GM21825 (cell line): Measurements from ENCODE around the gene SV2C.

ENCODE experiments used
- ATAC-seq: cut with Tn5 transposase; IDR thresholded peaks from one replicate; pipeline ENCODE4 v1.9.1; 2021; ENCODE audit warnings: mild to moderate bottlenecking, moderate library complexity; ENCODE audit not compliant: unreplicated experiment

The SV2C gene

DNA sequence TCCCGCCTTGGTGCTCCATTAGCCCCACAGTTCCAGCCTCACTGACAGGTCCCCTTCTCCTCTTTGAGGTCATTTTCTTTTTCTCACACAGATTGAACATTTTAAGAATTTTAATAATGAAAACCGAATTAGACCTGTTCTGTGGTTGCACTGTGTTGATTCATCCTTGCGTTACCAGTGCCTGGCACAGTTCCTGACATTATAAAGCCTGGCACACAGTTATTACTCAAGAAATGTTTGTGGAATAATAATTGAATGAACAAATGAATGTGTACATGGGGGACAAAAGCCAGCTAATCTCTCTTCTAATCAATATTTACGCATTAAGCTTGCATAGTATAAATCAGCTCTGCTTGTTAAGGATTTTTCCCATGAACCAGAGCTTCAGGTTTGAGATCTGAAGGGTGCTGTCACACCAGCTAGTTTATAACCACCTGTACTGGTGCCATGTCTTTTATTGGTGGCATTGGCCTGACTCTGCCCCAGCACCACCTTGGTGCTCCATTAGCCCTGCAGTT, 80.0 kb downstream of the SV2C start:
- no peak for ATAC-seq

DNA sequence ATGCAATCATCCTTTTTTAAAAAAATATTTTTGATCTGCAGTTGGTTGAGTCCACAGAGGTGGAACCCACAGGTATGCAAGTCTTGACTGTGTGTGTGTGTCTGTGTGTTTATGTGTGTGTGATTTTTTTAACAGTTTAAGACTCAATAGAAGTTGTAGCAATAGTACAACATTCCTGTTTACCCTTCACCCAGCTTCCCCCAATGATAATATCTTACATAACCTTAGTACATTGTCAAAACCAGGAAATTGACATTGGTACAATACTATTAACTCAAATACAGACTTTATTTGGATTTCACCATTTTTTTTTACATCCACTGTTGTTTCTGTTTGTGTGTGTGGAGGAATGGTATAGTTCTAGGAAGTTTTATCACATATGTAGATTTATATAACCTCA, 81.8 kb downstream of the SV2C start:
- ATAC-seq, result no peak

DNA sequence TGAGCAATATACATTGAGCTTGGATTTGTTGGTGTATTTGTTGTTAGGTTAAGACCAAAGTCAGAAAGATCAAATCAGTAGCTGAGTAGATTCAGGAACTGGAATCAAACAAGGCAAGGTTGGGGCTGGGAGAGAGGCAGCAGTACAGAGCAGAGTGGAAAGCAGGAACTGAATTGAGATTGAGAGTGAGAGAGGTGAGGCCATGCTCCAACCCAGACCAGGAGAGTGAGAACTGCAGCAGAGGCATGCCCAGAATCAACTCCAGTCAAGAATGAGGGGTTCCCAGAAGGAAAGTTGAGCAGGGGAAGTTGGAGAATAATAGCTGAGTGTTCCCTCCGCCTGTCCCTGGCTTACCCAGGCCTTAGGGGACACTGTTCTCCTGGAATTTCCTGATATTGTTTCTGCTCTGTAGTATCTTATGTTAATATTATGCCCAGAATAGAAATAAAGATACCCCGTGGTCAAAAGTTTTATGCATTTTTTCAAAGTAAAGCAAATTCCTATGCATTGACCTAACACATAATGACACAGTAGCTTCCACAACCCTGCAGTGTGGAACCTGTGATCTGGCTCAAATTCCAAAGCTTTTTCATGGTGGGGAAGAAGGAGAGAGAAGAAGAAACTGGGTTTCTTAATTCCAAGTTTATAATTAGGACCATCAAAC, 82.7 kb downstream of the SV2C start:
- ATAC-seq, result no peak

DNA sequence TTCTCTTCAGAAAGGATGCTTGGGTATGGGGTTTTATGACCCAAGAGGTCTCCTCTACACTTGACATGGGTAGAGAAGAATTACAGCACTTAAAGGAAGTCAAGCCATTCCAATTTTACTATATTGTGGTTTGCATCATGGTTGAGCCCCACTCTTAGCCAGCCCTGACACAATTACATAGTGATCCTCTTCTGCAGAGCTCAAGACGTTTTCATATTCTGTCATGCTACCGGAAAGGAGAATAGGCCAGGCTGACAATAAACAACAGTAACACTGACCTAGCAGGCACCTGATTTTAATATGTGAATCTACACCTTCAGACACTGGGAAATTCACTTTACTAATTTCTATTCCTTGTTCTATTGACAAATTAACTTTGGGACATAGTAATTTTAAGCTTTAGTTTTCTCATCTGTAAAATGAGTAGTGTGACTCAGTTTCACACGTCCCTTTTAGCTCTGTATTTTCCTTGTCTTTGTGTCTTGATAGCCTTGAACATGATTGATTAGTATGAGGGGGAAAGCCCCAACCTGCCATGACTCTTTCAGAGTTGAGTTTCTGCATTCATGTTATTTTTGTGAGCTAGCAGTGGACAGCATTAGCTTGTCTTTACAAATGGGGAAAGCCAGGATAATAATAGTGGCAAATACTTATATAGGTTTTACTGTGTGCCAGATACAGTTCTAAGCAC, 83.8 kb downstream of the SV2C start:
- no peak for ATAC-seq

DNA sequence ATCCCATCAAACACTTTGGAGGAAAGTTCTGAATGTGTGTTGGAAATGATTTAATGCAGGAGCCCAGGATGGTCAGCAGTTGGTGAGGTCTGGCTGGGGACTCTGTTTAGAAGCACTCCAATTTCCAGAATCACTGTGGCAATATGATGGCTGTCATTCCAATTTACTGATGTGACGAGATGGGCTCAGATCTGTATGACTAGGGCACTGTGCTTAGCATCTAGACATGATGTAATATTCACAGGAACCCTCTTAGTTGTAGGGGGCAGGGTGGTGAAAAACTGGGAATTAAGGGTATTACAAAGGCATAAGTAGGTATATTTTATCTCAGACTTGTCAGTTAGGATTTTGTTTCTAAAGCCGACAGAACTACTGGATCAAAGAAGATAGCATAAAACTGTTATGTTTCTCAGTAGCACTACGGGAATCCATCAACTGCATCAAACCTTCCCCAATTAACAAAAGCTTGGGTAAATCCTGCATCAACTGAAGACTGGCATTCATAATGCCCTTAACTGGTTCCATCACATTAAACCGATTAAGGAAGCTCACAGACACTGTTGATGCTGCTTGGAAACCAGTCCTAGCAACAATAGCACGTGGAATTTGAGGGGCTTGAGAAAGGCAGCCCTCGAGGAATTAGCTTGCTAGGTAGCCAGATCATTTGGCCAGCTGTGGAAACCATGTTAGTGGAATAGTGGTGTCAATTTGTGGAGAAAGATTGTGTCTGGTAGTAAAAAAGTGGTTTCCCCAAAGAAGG, 86.1 kb downstream of the SV2C start:
- no peak for ATAC-seq

DNA sequence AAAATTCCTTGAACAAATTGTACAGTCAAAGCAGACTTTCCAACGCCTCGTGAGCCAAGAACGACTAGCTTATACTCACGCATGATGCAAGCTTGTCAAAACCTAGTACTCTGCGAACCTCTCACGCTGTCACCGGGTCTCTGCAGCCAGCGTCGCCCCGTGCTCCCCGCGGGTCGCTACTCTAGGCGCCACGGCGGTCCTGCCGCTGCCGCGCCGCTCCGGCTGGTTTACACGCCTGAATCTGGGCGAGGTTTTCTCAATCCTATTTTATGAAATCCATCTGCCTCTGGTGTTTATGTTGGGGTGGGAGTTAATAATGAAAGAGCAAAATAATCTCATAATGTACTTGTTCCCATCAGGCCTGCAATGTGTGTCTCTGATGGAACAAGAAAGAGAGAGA, 90.9 kb downstream of the SV2C start:
- no peak for ATAC-seq

DNA sequence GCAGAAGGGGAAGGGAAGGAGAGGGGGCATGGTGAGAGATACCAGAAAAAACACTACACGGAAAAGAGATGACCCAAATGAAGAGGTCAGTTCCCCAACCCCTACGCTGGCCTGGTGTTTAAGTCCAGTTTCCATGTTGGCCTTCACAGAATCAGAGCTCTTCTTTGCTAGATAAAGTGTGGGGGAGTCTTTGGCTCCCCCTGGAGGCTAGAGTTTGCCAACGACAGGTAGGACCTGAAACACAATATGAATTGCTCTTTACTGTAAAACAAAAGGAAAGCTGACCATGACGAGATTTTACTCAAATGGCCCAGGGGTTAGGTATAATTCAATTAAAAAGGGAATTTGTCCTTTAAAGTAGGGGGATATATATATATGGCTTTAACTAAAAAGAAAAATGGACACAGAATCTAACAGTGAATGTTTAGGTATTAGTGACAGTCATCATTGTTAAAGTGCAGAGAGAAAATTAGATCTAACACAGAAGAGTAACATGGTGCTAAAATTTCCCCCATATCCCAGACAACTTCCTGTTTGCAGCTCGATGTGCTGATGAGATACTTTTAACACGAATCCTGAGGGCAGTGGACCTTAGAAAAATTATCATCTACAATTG, 92.0 kb downstream of the SV2C start:
- ATAC-seq, result peak; percentile 61

DNA sequence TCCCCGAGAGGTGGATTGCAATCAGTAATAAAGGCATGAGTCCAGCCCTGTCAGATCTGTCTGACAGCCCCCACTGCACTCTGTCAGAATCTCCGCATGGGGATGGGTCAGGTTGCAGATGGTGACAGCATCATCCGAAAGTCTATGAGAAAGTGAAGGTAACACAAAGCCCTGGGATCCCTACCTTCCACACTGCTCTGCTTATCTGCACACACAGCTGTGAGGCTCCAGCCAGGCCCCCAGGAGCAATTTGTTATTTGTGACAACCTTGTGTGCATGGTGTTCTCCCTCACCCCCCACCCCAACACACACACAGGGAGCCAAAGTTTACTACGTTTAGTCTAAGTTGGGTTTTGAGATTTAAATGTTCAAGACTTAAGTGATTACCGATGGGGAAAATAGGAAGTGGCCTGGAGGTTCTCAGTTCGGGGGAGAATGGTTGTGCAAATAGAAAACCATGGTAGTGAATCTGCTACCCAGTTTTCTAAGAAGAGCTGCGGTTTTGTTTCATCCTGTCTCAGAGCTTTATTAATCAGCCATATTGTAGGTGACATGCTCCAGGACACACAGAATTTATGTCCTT, 92.7 kb downstream of the SV2C start:
- ATAC-seq, result no peak

DNA sequence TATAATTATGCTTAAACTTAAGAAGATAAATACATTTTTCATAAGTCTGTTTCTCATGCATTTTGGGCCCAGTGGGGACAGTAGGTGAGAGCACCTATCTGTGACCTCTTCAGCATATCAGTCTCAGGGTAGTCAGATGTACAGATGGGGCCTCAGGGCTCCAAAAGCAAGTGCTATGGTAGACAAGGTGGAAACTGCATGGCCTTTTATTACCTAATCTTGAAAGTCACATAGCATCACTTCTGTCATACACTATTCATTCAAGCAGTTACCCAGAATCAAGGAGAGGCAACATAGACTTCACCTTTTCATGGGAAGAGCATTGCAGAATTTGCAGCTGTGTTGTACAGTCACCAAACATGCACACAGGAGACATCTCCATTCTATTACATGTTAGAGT, 94.8 kb downstream of the SV2C start:
- no peak for ATAC-seq

DNA sequence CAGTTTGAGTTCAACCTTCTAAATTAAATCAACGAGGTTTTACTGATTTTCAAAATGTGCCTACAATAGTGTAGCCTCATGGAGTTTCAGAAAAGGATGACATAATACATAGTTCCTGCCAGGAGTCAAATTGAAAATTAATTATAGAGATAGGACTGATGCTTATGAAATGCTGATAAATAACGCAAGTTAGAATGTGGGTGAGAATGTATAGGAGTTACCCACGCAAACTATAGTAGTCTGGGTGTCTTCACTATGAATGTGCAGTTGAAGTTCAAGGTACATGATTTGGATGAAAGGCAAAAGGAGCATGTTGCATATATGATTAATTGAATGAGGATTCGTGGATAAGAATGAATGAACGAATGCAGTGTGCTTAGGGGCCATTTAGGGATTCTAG, 95.7 kb downstream of the SV2C start:
- no peak for ATAC-seq

DNA sequence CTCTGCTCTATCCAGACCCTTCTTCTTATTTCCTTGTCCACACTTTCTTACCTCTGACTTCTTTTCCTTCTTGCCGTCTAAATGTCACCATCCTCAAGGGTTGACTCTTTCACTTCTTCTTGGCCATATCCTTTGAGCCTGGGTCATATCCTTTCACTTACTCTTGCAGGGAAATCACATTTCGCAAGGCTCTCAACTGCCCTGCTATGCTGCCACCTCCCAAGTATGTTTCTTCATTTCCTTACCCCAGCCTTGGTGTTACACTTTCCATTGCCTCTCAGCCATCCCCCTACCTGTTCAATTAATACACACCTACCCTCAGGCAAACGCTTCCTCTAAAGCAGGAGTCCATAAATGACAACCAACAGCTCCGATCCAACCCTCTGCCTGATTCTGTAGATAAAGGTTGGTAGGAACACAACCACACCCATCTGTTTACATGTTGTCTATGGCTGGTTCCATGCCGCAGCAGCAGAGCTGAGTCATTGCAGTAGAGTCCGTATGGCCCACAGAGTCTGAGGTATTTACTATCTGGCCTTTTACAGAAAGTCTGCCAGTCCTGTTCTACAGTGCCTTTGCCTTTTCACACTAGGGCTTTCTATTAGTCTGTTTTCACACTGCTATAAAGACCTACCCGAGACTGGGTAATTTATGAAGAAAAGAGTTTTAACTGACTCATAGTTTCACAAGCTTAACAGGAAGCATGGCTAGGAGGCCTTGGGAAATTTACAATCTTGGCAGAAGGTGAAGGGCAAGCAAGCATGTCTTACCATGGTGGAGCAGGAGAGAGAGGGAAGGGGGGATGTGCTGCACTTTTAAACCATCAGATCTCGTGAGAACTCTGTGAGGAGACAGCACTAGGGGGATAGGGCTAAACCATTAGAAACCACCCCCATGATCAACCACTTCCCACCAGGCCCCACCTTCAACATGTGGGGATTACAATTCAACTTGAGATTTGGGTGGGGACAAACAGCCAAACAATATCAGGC, 97.9 kb downstream of the SV2C start:
- ATAC-seq, result no peak

DNA sequence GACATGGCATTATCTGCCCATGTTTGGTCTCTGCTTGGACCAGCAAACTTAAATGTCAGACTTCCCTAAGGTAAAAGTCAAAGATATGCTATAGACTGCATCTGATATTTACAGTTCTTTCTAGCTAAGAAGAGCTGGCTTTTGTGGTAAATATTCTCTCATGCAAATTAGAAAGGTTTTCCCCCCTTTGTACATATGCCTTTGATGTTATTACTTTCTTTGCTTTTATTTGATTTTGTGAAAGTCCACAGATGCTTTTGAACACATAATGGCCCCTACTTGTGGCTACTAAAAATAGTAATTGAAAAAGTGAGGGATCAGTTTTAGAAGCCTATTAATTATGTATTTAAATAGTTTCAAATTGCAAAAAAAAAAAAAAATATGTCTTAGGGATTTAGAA, 104.2 kb downstream of the SV2C start:
- ATAC-seq, result no peak

DNA sequence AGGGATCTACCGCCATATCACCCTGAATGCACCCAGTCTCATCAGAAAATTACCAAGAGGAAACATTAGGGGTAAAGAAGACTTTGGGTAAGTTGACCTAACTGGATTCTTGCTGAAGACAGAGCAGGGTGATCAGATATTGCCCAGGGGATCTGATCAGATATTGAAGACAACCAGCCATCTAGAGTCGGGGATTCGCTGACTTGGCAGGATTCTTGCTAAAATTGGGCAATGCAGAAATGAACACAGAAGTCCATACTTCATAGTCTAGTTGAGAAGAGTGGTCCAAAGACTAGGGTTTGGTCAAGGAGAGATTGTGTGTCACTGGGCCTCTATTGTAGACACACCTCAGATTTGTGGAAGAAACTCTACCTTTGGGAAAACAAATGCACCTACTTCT, 107.2 kb downstream of the SV2C start:
- ATAC-seq, result no peak

DNA sequence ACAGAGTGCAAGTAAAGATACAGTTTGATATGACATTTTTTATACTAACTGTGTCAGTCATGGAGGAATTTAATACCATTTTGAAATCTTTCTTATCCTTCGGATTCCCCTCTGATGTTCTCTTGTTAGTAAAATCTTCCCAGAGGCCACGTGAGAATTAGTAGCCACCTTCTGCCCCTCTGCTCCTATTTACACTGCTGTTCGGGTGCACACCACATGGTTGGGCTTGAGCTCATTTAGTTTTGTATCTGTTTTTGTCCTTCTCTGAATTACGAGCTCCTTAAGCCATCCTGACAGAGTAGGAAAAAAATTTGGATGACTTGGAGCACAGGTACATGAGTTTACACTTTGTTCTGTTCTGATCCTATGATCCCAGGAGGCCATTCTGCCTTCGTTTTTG, 109.7 kb downstream of the SV2C start:
- ATAC-seq, result no peak

DNA sequence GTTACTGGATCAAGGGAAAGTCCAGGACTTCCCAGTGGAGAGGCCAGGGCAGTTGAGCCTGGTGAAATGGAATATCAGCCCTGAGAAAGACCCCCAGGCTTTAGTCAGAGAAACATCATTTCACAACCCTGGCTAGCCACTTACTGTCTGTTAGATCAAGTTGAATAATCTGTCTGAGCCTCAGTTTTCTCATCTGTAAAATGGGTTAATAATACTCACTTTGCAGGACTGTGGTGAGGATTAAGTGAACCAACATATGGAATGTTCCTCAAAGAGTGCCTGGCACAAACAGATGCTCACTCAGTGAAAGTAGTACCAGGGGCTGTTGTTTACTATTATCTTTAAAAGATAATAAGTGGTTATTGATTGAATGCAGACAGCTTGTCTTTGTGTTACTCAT, 110.5 kb downstream of the SV2C start:
- no peak for ATAC-seq

DNA sequence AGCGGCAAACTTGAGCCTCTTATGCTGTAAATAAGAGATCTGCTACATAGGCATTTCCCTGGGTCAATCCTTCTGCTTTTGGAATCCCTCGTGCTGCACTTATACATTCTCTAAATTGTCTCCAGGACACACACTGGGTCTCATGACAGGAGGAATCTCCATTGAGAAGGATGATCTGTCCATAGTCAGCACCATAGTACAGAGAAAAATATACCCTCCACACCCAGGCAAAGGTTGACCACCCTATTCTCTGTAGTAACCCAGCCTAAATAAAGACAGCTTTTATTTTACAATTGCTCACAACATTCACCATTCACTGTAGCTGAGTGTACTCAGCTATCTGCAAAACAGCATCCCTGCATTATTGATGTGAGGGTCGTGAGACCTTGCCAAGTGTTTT, 111.2 kb downstream of the SV2C start:
- no peak for ATAC-seq

DNA sequence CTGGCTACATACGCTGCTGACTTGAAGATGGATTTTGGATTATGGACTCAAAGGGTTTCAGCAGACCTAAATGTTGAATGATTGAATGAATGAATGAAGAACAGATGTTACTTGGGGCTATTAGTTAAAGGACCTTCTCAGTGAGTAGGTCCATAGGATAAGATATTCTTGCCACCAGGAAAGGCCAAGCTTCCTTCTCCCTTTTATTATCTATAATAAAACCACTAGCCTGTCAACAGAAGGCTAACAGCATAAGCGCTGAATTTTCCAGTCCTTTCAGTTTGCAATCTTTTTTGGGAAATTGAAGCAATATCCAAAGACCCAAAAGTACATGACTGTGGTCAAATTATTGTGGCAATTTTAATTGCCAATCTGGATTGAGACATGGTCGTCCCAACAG, 113.3 kb downstream of the SV2C start:
- no peak for ATAC-seq

DNA sequence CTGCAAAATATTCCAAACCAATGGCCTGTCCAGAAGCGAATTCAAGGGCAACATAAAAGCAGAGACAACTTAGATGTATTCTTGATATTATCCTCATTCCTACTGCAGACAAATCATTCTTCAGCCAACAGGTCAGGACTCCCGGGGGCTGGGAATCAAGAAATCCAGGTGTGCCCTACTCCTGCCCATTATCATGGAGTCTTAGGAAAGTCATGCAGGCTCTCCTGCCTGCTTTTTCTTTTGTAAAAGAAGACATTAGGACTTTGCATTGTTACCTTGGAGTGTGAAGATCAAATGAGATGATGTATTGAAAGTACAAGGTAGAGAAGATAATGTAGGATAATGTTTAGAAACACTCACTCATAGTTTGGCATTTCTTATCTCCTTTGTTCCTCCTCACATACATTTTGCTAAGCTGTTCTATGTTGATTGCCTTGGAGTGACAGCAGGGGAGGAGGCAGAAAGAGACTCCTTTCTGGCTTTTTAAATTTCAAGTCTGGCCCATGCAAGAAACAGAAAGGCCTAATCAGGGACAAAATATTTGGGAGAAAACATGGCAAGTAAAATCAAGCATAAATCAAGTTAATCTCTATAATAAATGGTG, 113.8 kb downstream of the SV2C start:
- no peak for ATAC-seq

DNA sequence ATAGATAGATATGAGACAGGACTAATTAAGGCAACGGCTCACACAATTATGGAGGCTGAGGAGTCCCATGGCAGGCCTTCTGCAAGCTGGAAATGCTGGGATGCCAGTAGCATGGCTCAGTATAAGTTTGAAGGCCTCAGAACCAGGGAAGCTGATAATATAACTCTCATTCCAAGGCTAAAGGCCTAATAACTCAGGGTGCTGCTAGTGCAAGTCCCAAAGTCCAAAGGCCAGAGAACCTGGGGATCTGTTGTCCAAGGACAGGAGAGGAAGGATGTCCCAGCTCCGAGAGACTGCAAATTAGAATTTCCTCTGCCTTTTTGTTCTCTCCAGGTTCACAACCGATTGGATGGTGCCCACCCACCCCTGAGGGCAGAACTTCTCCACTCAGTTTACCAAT, 114.5 kb downstream of the SV2C start:
- ATAC-seq, result no peak
